GM21390 (cell line): ENCODE data around the gene ABCC4.
A peak's percentile ranks its signal among the peaks of the same experiment; 100 is the strongest.
"Not testable (repeated sequence)": the region's sequence is repeated elsewhere in the genome, so short reads cannot be mapped to it uniquely, and the experiment has no call there.

Experiments used
- ATAC-seq: cut with Tn5 transposase; IDR thresholded peaks from one replicate; pipeline ENCODE4 v1.9.1; 2021; ENCODE audit not compliant: unreplicated experiment

The ABCC4 gene

GRCh38 chr13:95174517-95174916 lies 126.7 kb downstream of the ABCC4 start:
- ATAC-seq: no peak

- no peak for ATAC-seq
These were observed 133.1 kb downstream of the ABCC4 start for GRCh38 chr13:95168191-95168590.

- not testable (repeated sequence) for ATAC-seq
These were observed 134.2 kb downstream of the ABCC4 start for GRCh38 chr13:95167003-95167402.

GRCh38 chr13:95164830-95165229 lies 136.4 kb downstream of the ABCC4 start:
- no peak for ATAC-seq

- ATAC-seq: no peak
These were observed 140.9 kb downstream of the ABCC4 start for GRCh38 chr13:95160112-95160906.

GRCh38 chr13:95159458-95159857 lies 141.8 kb downstream of the ABCC4 start:
- ATAC-seq: no peak

- no peak for ATAC-seq
These were observed 145.0 kb downstream of the ABCC4 start for GRCh38 chr13:95156208-95156607.

- no peak for ATAC-seq
These were observed 145.7 kb downstream of the ABCC4 start for GRCh38 chr13:95155504-95155903.

- no peak for ATAC-seq
These were observed 146.2 kb downstream of the ABCC4 start for GRCh38 chr13:95155093-95155492.

- no peak for ATAC-seq
These were observed 146.8 kb downstream of the ABCC4 start for GRCh38 chr13:95154413-95154886.

GRCh38 chr13:95153647-95154412 lies 147.4 kb downstream of the ABCC4 start:
- no peak for ATAC-seq

GRCh38 chr13:95151942-95152587 lies 149.2 kb downstream of the ABCC4 start:
- ATAC-seq: no peak

- ATAC-seq: no peak
These were observed 150.7 kb downstream of the ABCC4 start for GRCh38 chr13:95150555-95150954.

GRCh38 chr13:95146486-95146885 lies 154.8 kb downstream of the ABCC4 start:
- ATAC-seq: no peak

- no peak for ATAC-seq
These were observed 155.7 kb downstream of the ABCC4 start for GRCh38 chr13:95145587-95145986.

GRCh38 chr13:95140502-95140901 lies 160.7 kb downstream of the ABCC4 start:
- ATAC-seq: no peak

GRCh38 chr13:95138876-95139585 lies 162.2 kb downstream of the ABCC4 start:
- no peak for ATAC-seq

GRCh38 chr13:95137096-95137495 lies 164.2 kb downstream of the ABCC4 start:
- peak; percentile 77 for ATAC-seq

GRCh38 chr13:95136638-95137037 lies 164.6 kb downstream of the ABCC4 start:
- no peak for ATAC-seq

- ATAC-seq: no peak
These were observed 167.8 kb downstream of the ABCC4 start for GRCh38 chr13:95133498-95133897.

- no peak for ATAC-seq
These were observed 172.2 kb downstream of the ABCC4 start for GRCh38 chr13:95129004-95129403.
